HL-60/S4 (cell line): ENCODE data around the gene FOXL1.

Source experiments
- in situ Hi-C: fragments of 300-500 bp; cut with MboI; formaldehyde crosslinking; loops from 2 replicates; pipeline ENCODE4 v1.14.3; 2022; ENCODE audit warnings: low sequenced_read_pairs

Gene FOXL1

DNA sequence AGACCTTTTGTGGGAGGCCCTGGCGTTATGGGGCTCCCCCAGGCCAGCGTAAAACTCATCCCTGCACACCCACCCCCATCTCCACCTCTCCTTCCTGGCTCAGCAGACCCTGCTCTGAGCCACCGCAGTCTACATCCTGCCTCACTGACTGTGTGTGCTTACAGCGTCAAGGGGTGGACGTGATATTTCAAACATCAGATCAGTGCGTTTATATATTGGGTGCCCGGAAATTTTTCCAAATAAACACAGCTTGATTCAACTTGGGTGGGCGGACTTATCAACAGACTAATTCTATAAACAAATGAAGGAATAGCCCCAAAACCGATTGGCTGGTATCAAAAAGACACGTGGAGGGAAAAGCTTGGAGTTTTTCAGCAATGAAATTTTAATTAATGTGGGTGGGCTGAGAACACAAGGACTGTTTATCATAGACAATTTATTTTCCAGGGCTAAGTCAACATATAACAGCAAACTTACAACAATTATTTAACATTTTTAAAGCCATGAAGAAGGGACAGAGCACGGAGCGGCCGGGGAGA is at the start of gene FOXL1:
FOXL1 (plus strand) TSS at position 489 of the 539 bp plus-strand sequence. CDS start 175 bp downstream, outside the sequence.
- in situ Hi-C loops = no loop called here

DNA sequence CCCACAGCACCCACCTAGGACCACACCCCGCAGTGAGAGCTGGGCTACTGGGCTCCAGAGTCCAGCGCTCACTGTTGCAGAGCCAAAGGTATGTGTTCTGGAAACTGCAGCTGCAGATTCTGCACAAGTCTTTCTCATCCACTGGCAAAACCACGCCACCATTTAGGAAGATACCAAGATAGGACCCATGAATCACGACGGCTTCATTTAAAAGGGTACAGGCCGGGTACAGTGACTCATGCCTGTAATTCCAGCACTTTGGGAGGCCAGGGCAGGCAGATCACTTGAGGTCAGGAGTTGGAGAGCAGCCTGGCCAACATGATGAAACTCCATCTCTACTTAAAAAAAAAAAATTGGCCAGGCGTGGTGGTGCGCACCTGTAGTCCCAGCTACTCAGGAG is 49.2 kb upstream of the FOXL1 start:
- in situ Hi-C loops = no loop called here

DNA sequence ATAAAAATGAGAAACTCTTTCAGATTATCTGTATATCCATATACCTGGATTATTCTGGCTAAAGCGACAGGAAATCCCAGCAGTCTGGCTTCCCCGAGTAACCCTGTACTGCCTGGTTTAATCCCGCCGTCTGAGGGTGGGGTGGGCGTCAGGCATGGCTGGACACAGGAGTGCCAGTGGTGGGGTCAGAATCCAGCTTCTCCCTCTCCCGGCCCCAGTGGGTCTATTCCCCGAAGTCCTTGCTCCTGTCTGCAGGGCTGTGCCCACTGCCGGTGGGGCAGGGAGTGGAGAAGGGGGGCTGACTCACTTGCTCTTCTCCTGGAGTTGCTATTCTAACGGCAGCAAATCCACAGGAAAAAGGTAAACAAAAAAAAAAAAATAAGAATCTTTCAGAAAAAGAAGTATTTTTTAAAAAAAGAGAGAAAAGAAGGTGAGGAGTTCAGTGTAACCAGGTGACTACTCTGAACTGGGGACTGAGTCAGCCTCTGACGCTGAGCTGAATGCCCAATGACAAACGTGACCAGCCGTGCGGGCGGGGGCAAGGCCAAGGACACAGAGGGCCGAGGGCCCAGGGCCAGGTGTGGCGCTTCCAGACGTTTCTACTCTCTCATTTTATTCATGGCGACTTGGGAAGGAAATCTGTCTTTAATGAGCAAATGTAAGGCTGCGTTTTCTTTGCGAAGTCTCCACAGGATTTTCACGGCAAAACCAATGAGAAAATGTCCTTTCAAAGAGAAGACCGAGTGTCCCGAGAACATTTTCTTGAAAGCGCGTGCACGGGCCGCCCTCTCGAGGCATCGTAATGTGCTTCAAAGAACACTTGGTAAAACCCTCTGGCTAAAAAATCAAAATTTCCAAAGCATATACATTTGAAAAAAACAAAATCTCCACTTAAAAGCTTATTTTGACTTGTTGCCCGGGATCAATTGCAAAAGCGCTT is 47.8 kb upstream of the FOXL1 start:
- in situ Hi-C loops = no loop called here

DNA sequence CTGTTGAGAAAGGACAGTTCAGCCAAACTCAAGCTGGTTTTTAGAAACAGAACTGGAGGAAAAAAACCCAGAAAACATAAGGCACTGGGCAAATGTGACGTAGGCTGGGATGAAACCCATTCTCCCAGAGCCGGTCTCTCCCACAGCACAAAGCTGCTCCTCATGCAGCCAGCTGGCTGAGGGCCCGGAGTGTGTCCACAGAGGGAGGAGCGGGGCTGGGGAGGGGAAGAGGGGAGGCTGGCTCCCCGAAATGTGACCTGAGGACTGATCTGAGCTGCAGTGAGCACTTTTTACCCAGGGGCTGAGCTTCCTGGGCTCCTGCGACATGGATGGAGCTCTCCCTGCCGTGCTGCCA is 47.2 kb upstream of the FOXL1 start:
- in situ Hi-C loops = no loop called here

DNA sequence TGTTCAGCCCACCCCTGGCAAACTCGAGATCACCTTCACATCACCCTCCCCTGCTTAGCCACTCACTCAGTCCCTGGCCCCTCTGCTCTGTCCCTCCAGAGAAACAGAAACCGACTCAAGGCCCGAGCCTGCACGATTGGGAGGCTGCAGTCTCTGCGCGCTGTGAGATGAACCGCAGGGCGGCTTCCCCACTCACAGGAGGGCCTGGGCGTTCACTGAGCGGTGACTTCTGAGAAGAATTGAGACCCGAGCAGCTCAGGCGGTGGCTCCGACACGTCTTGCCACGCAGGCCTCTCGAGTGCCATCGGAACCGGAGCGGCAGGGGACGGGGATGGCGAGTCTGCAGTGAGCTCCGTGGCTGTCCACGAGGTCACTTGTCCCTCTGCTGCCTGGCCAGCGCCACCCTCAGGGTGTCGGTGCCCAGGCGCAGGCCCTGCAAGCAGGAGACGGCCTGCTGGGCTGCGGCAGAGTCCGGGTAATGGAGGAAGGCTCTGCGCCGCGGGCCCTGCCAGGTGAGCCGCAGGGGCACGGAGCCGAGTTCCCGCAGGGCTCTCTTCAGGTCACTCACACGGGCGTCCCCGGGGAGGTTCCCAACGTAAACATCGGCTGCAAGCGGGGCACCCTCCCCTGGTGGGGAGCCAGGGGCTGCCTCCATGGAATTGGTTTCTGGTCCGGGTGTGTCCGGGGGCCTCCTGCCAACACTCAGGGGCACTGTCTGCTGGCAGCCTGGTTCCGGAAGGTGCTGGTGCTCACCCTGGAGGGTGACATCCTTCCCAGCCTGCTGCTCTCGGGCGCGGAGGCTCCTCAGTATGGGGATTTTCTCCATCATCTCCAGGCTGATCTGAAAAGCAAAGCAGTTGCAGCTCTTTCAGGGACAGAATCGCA is 46.5 kb upstream of the FOXL1 start:
- in situ Hi-C loops = no loop called here

DNA sequence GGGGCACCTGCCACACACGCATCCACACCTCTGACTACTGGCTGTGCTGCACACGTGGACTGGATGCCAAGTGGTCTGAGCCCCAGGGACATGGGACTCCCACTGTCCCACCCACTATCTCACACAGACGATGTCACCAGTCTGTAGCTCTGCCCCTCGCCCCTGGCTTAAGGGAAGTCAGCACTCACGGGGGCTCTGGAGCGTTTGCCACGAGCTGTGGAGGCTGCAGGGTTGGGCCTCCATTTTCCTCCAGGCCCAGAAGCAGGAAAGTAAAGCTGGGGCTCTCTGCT is 45.9 kb upstream of the FOXL1 start:
- in situ Hi-C loops = no loop called here

DNA sequence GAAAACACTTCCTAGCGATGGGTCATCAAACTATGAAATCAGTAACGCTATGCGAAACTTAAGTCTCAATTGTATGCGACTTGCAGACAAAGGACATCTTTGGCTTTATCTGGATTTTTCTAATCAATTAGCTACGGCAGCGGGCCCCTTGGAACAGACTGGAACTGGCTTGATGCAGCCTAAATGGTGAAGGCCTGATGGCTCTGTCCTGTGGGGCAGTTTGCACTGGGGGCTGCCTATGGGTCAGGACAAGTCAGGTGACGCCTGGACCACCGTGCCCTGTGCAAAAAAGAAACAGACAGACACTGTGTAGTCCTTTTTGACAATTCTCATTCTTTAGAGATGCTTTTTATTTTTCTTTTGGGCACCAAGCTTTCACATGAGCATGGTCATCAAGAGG is 45.3 kb upstream of the FOXL1 start:
- in situ Hi-C loops = no loop called here

DNA sequence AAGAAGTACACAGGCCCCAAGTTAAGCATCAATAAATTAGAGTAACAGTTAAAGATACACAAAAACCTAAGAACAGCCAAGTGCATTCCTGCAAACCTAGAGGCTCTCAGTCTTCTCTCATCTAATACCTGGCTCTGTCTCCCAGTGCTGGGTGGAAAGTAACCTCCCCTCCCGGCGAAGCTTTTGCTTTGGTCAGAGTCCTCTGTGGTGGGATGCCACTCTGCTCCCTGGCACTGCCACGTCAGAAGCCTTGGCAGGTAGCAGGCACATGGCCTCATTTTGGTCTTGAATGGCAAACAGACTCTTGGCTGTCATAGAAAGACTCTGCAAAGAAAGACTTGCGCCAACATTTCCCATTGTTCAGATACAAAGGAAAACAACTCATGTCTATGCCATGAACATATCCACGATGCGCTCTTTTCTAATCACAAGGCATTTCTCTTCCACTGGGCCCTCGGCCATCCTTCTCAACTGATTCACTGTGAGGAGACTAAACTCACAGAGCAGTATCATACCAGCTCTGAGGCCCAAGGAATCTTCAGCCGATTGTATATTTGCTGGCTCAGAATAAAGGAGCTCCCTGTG is 44.5 kb upstream of the FOXL1 start:
- in situ Hi-C loops = no loop called here

DNA sequence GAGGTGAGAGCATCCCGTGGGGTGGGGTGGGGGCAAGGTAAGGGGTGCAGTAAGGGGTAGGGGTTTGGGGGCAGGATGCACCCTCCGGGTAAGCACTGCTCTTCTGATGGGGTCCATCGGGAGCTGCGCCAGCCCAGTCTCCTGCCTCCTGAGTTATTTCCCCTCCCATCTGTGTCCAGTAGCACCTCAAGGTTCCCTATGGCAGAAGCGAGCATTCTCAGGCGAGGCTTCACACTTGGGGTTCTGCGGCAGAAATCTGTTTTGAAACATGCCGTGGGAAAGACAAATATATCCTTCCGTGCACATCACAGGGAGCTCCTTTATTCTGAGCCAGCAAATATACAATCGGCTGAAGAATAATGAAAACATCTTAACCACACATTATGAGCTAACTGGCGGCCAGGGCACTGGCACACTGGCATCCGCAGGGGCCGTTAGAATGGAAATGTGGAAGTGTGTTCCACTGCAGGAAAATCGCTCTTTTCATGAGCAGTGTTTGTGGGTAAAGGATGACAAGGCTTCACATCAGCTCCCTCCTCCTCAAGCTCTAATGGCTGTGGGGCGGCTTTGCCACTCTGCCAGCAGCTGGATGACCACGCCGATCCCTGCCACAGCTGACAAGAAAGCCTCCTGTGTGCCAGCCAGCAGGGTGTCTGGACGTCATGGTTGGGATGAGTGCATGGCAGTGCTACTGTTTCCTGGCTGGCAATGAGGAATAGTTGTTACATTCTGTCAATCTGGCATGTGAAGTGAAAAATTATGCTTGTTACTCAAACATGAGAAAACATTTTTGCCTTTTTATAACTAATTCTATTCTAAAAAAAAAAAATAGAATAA is 43.4 kb upstream of the FOXL1 start:
- in situ Hi-C loops = no loop called here

DNA sequence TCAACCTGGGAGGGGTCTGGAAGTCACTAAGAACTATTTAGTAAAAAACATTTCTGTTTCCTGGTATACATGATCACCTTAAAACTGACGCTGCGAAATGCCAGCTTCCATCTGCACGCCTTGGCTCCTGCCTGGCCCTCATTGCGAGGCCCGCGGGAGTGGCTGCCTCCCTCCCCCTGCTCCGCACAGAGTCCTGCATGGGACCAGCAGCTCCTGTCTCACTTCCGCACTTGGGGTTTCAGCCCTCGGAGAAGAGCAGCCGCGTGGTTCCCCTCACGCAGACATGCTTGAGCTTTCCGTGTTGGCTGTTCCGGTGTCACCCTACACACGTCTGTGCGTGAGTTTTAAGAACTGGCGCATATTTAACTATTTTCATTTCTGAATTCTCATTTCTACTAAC is 41.7 kb upstream of the FOXL1 start:
- in situ Hi-C loops = no loop called here

DNA sequence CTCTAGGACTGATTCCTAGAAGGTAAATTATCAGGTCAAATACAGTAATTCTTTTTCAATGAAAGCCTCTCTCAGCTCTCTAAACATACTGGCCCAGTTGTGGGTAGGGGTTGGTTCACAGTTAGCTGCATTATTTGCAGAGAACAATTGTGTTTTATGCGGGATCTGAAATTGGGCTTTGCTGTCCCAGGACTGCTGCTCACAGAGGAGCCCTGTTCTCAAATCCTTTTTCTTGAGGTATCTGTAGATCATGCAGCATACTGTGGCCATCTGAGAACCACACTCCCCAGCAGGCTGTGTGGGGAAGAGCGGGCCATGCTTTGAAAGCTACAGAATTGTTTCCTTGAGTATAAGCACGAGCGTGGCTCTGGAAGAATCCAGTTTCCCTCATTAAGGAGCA is 40.9 kb upstream of the FOXL1 start:
- in situ Hi-C loops = no loop called here

DNA sequence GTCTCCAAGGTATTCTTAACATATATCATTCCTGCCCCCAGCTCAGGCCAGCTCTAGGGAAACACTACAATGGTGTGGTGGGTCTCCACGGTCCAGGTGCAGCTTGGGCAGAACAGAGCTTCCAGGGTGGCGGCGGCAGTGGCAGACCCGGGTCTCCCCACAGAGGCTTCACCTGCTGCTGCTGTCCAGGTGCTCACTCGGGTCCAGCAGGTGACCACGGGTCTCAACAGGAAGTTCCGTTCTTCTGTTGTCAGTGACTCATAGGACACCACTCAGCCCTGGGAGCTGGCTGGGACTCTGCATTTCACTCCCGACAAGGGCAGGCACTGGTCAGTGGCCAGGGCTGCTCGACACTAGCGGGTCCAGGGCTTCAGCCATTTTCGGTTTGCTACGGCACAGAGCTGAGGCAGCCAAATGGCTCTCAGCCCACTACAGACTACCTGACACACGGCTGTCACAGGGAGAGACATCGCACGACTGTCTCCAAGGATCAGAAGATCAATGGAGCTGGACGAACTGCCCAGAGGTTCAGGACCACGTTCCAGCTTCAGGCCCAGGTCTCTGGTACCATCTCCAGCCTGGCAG is 40.1 kb upstream of the FOXL1 start:
- in situ Hi-C loops = no loop called here

DNA sequence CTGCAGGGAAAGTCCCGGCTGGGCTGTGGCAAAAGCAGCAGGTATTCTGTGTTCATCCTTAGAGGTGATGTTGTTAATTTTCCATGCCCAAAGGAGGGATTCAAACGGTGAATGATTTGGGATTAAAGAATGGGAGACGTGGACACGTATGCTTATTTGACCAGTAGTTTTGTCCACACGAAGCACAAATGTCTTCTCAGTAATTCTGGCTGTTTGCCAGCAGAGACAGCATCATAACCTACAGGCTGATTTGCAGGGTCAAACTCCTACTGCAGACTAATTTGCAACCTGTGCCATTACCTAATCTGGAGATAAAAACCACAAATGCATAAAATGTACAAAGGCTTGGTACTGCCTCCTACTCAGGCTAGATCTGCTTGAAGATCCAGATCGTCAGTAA is 37.5 kb upstream of the FOXL1 start:
- in situ Hi-C loops = no loop called here

DNA sequence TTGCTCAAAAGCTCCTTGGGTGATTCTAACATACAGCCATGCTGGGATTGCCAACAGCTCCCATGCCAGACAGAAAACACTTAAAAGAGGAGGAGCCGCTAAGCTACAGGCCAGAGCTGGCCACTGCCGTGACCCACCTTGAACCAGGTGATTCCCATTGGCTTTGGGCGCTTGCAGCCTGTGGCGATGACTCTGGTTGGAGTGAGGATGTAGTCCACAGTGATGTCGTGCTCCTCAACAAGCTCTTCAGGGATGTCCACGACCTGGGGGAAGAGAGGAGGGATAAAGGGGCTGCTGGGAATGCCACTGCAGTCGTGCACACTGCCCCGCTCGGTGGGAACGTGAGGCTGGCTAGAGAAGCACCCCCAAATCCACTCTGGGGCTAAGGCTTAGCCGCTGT is 36.8 kb upstream of the FOXL1 start:
- in situ Hi-C loops = no loop called here

DNA sequence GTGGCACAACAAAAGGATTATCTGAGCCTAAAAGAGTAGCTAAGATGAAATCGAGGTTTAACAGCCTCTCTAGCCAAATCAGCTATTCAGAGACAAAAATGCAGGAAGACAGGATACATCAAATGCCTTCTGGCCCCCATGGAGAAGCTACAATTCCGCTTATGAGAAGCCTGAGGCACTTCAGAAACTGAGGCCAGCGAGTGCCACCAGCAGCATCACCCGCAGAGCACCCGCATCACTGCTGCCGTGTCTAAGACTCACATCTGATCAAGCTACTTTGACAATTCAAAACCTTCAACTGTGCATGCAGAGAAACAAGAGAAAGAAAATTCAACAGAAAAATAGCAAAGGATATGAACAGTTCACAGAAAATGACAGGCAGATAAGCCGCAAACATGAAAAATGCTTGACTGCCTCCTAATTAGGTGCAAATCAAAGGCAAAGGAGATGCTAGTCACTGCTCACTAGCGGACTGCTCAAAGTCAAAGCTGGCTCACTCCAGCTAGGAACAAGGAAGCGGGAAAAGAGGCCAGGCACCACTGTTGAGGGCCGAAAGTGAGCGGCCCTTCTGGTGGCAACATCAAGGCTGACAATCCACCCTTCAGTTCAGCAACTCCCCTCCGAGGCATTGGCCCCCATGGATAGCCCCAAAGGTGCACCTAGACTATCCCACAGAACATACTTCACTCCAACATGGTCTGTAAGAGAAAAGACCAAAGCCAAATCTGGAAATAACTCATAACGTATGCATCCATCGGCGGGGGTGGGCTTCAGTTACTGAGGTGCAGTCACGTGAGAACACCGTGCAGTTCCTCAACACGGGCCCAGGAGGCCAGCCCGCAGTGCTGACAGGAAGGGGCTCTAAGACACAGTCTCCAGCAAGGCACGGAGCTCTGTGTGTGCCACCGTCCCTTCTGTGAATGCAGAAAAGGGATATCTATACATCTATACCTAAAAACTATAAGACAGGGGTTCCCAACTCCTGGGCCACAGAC is 35.3 kb upstream of the FOXL1 start:
- in situ Hi-C loops = no loop called here

DNA sequence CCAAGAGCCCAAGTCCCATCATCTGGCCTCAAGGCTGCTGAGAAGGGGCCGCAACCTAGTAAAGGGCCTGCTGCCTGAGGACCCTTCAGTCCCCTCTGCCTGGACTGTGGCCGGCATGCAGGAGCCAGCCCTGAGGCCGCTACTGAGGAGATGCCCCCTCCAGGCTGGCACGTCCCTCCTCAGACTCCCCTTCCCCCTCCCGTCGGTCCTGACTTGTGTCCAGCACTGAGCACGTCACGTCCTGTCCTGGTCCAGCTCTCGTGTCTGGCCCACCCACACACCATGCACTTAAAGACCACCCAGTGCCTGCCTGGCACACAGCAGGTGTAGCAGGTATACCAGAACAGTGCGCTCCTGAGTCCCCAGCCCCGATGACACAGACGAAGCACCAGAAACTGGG is 32.9 kb upstream of the FOXL1 start:
- in situ Hi-C loops = no loop called here

DNA sequence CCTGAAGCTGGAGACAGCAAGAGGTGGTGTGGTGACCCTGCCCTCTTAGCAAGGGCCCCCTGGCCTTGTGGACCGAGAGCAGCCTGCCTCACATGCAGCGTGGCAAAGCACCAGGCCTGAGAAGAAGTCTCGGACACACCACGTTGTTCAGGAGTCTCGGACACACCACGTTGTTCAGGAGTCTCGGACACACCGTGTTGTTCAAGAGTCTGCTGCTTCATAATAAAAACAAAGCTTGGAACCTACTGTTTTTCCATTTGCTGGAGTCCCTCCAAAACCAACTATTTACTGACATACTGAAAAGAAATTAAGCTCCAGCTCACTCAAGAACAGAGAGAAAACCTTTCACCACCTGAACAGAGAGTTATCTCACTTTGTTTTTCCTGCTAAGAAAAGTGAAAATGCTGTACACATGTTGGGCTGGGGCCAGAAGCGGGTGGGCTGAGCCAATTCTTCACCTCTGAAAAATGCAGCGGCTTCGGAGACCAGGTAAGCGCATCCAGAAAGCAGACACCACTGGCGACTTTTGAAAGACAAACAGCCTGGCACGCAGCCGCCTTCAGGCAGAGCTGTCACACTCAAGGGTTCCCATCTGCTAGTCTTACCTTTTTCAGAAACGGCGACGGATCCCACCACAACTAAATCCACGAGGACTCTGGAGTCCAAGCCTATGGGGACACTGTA is 32.3 kb upstream of the FOXL1 start:
- in situ Hi-C loops = no loop called here

DNA sequence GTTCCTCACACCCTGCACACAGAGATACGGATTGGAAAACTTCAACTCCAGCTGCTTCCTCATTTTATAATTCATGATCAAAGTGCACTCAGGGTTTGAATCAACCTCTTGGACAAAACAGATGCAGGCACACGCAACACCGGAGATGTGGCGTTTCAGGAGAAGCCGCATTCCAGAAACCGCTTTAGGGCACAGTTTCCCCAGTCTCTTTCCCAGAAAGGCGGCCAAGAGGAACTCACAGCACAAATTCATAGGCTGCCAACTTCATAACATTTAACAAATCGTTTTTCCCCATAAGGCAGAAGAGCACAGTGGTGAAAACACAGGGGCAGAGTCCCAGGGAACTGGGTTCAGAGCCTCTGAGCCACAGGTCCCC is 31.7 kb upstream of the FOXL1 start:
- in situ Hi-C loops = no loop called here

DNA sequence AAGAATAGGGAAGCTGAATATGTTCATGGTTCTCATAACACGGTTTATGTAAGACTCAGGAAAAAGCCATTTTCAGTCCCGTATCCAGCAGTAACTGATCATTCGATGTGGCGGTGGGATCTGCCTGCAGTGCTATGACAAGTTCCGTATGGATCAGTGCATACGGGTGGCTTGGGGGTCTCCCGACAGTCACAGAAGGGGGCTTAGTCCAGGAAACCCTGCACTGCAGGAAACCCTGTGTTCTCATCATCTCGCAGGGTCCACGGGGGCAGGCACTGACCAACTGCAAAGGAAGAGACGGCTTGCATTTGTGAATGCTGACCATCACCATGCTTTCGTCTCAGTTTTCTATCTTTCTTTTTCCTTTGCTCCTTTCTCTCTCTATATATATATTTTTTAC is 31.1 kb upstream of the FOXL1 start:
- in situ Hi-C loops = no loop called here
